GM21390 (cell line): ENCODE measurements around the gene YBX1.

ENCODE experiments used
- ATAC-seq: cut with Tn5 transposase; IDR thresholded peaks from one replicate; pipeline ENCODE4 v1.9.1; 2021; ENCODE audit not compliant: unreplicated experiment

The YBX1 gene

GRCh38 chr1:42733415-42734200, 51.4 kb downstream of the YBX1 start:
- ATAC-seq, result no peak

GRCh38 chr1:42734201-42735035, 52.2 kb downstream of the YBX1 start:
- ATAC-seq, result no peak

DNA sequence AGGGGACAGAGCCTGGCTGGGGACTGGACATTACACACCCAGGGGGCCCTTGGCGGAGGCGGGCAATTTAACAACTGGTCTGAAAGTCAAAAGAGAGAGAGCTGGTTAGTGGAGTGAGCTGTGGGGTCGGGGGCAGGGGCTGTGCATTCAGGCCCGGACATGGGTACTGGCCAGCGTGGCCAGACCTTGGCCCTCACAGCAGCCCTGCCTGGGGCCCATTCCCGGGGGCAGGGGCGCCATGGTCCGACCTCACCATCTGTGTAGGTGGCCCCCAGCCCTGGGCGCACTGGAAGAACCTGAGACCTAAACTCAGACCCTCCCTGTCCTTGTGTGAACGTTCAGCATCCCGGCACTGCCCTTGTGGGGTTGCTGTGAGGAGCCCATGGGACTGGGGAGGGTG, 52.8 kb downstream of the YBX1 start:
- no peak for ATAC-seq

DNA sequence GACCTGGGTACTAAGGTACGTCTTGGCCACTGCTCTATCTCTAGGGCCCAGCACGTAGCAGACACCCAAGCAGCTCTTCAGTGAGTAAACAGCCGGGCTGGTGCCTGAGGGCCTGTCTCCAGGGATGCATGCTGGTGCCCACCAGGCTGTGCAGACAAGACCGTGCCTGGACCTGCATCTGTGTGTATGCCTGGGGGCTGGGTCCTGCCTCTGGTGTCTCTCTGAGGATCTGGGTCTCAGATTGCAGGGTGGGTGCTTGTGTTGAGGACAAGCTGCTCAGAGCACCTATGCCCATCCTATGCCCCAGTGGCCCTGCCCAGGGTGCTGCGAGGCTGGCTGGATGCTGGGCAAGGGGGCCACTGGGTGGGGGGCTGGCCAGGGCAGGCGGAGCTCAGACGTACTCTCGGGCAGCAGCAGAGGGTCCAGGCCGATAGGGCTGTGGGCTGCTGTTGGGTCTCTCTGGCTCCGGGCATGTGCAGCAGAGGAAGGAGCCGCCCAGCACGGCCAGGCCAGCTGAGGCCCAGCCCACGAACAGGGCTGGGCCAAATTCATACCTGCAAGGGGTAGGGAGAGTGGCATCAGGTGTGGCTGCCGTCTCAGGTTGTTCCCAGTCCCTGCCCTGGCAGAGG, 53.4 kb downstream of the YBX1 start:
- no peak for ATAC-seq

DNA sequence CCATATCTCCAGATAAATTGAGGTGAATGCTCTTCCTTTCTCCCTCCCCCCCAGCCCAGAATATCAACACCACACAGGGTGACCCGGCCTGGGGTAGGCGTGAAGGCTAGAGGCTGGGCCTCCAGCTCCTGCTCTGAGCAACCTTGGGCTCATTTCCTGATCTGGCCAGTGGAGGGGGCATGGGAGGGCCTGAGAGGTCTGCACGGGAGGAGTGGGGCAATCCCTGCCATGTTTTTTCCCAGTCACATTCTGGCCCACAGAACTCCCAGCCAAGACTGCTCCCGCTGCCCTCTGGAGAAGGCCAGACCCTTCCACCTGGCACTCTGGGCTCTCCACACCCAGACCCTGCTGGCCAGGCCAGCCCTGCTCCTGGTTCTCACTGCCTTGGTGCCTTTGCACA, 53.9 kb downstream of the YBX1 start:
- ATAC-seq, result no peak

DNA sequence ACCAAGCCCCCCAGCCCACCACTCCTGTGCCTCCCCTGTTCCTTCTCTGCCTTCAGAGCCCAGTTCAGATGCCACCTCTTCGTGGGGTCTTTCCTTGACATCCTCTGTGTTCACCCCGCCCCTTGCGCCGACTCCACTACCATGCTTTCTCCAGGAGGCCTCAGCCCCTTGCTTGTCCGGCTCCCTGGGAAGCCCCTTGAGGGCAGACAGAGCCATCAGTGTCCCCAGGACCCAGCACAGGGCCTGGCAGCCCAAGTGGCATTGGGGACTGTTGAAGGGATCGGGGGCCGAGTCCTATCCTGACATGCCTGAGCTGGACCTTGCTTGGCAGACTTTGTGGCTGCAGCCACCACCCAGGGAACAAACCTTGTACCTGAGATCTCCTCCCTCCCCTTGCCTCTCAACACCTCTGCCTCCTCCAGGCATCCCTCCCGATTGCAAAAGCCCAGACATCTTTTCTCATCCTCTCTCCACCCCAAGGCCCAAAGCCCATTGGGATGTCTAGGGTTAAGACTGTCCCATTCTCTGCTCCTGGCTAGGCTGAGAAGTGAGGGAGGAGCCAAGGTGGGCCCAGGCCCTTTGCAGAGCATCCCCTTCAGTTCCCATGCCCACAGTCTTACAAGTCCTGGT, 54.5 kb downstream of the YBX1 start:
- no peak for ATAC-seq

- ATAC-seq, result no peak
Measured at GRCh38 chr1:42737257-42737656, 55.0 kb downstream of the YBX1 start.

- ATAC-seq, result no peak
Measured at GRCh38 chr1:42737986-42738677, 55.9 kb downstream of the YBX1 start.

- ATAC-seq, result no peak
Measured at GRCh38 chr1:42738678-42739226, 56.5 kb downstream of the YBX1 start.

DNA sequence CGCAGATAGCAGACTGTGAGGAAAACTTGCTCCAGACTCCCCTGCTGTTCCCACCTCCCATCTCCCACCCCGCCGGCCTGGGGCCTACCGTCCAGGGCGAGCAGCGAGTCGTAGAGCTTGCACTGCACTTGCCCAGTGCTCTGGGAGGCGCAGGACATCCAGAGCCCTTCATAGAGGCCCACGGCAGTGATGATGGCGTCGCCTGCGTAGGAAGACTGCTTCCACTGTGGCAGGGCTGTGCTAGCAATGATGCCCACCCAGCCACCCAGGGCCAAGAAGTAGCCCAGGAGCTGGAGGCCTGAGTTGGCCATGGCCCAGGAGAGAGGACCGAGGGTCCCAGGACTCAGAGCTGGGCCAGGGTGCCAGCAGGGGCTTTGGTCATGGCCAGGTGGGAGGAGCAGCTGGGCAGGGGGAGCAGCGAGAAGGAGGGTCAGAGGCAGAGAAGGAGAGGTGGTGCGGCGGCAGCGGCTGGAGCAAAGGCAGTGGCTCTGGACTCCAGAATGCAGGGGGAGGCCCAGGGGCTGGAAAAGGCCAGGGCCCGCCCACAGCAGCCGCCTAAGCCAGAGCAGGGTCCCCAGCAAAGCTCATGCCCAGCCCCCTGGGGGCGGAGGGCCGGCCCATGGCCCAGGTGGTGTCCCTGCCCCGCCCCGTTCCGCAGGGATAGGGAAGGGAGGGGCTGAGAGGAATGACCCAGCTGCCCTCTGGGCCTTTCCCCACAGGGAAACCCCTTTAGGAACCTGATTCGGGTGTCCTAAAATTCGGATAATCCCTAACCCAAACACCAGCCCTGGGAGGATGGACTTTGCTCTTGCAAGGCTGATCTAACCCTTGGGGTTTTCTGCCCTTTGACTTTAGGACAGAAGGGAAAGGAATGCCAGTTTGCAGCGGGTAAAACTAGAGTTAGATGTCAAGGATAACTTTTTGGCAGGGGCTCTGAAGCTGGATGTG, 57.8 kb downstream of the YBX1 start, which contains the start of gene CLDN19:
TSS of gene CLDN19 (minus strand) at position 484 of the 948 bp plus-strand sequence. CDS start at position 311, 173 bp downstream.
- no peak for ATAC-seq

GRCh38 chr1:42740851-42741580, 58.8 kb downstream of the YBX1 start:
- no peak for ATAC-seq

- ATAC-seq, result no peak
Measured at GRCh38 chr1:42741706-42742105, 59.5 kb downstream of the YBX1 start.

- ATAC-seq, result no peak
Measured at GRCh38 chr1:42742141-42742540, 59.9 kb downstream of the YBX1 start.

DNA sequence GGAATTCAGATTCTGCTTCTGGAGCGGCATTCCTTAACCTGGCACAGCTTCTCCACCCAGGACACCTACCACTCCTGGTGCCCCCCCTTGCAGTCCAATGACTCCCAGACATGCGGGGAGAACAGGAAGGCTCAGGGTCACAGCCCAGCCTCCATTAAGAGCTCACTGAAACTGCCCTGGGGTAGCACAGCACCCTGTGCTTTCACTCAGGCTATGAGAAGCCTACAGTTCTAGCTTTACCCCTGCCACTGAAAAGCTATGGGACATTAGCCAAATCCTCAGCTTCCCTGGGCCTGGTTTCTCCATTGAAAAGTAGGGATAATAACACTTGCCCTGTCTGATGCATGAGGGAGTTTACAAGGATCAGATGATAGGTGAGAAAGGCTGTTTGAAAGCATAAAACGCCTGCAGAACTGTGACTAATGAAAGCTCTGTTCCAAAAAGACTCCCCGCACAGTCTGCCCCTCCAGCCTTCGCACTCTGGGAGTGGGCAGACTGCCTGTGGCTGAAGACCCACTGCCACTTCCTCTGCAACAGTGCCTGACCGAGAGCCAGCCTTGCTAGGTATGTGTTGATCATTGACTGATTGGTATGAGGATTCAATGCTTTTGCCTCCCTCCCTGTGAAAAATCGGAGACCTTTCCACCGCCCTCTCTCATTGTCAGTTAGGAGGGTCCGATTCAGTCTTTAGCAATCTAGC, 60.5 kb downstream of the YBX1 start:
- no peak for ATAC-seq

DNA sequence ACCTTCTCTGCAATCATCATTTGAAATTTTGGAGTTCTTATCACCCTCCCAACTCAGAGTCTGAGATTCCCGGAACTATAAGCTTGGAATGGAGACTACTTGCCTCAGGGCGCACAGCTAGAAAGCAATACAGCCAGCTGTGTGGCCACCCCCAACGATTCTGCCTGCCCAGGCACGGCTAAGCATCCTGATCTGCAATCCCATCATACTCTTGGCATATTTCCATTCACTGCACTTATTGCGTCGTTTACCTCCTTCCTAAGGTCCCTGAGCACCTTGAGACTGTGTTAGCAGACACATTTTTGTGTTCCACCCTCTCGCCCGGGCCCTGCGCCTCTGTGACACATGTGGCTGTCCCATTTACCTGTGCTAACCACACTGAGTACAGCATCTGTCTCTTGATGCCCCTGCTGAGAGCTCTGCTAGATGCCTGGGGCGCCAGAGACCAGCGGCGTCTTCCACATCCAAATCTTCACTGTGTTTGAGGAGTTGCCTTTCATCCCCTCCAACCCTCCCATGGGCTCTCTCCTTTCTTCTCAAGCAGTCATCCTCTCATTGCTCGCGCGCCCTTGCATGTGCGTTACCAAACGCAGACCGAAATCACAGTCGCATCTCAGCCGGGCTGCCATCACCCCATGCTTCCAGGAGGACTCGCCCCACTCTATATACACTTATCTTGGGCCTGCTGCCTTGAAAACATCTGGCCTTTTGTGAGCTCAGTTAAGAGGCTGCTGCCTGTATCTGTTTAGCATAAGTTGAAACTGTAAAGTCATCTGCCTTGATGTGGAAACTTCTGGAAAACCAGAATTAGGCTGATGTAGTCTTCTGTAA, 61.3 kb downstream of the YBX1 start:
- ATAC-seq, result no peak

DNA sequence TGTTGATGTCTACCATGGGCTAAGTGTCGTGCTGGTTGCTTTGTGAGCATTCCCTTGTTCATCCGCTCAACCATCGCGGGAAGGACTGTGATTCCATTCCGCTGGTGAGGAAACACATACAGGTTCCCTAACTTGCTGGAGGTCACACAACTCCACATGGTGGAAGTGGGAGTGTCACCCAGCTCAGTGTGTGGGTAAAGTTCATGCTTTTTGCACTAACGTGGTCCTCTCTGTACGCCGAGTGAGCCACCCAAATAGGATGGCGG, 61.9 kb downstream of the YBX1 start:
- ATAC-seq, result no peak

GRCh38 chr1:42745851-42746250, 63.6 kb downstream of the YBX1 start:
- ATAC-seq, result no peak
